Frontal cortex (tissue), 4 donors: ENCODE data around the gene FN1. TPM values are rescaled to one million over a fixed set of nuclear protein-coding genes. Genes with fewer than 3 reads are reported as not detected.

Experiments used
- DNase-seq, 2 donors: peaks; one replicate each; pipeline ENCODE4 v3.0.0; 2012; ENCODE audit warnings: low spot score in 2 of 2
- FAIRE-seq: peaks from 2 replicates; lab custom pipeline; 2012; peaks lifted over from hg19 to GRCh38; lab: Jason Lieb, UNC
- total RNA-seq: library from RNA; depleted of rRNA; stranded (reverse); fragments of >200 nt; gene quantifications from one replicate; pipeline ENCODE4 v1.2.3, GENCODE V29; 2014
- donor health status: control.
- donor health status: control.
- donor health status: control.

The FN1 gene
- total RNA-seq, 1 donor from 2014 or later: 99.9 TPM

- FAIRE-seq: no peak
Observed at GRCh38 chr2:215392164-215392563, 43.7 kb downstream of the FN1 start.

GRCh38 chr2:215391531-215391930, 44.3 kb downstream of the FN1 start:
- no peak for DNase-seq
- no peak for FAIRE-seq

More at GRCh38 chr2:215392164-215392563, 43.7 kb downstream of the FN1 start:
- DNase-seq: no peak

- FAIRE-seq (no peak), DNase-seq (no peak)
Observed at GRCh38 chr2:215390550-215390913, 45.3 kb downstream of the FN1 start.

- no peak for DNase-seq
- no peak for FAIRE-seq
Observed at GRCh38 chr2:215388002-215388728, 47.7 kb downstream of the FN1 start.

GRCh38 chr2:215386566-215386965, 49.3 kb downstream of the FN1 start:
- FAIRE-seq: no peak
- DNase-seq: no peak

- FAIRE-seq (no peak), DNase-seq (no peak)
Observed at GRCh38 chr2:215384710-215385109, 51.2 kb downstream of the FN1 start.

GRCh38 chr2:215383652-215384279, 52.1 kb downstream of the FN1 start:
- DNase-seq (no peak), FAIRE-seq (no peak)

GRCh38 chr2:215382480-215382879, 53.4 kb downstream of the FN1 start:
- FAIRE-seq (no peak), DNase-seq (no peak)

- FAIRE-seq: no peak
Observed at GRCh38 chr2:215382011-215382410, 53.9 kb downstream of the FN1 start.

GRCh38 chr2:215380699-215381098, 55.2 kb downstream of the FN1 start:
- DNase-seq (no peak), FAIRE-seq (no peak)

More at GRCh38 chr2:215382011-215382410, 53.9 kb downstream of the FN1 start:
- DNase-seq: no peak

- no peak for FAIRE-seq
- DNase-seq: no peak
Observed at GRCh38 chr2:215379948-215380347, 55.9 kb downstream of the FN1 start.

GRCh38 chr2:215379039-215379438, 56.8 kb downstream of the FN1 start:
- no peak for FAIRE-seq
- DNase-seq: no peak

GRCh38 chr2:215378045-215378444, 57.8 kb downstream of the FN1 start:
- FAIRE-seq (no peak), DNase-seq (no peak)

GRCh38 chr2:215377283-215377682, 58.6 kb downstream of the FN1 start:
- FAIRE-seq: no peak

GRCh38 chr2:215376103-215376780, 59.6 kb downstream of the FN1 start:
- DNase-seq (no peak), FAIRE-seq (no peak)

More at GRCh38 chr2:215377283-215377682, 58.6 kb downstream of the FN1 start:
- no peak for DNase-seq

- no peak for FAIRE-seq
- DNase-seq: no peak
Observed at GRCh38 chr2:215375467-215375830, 60.4 kb downstream of the FN1 start.

GRCh38 chr2:215374642-215375466, 61.0 kb downstream of the FN1 start:
- DNase-seq (no peak), FAIRE-seq (no peak)

- FAIRE-seq: no peak
Observed at GRCh38 chr2:215374002-215374401, 61.9 kb downstream of the FN1 start.

GRCh38 chr2:215372968-215373649, 62.8 kb downstream of the FN1 start:
- no peak for DNase-seq
- no peak for FAIRE-seq

More at GRCh38 chr2:215374002-215374401, 61.9 kb downstream of the FN1 start:
- no peak for DNase-seq
